GM12878 (cell line): ENCODE measurements around the gene SLC4A1. TPM values are rescaled to one million over a fixed set of nuclear protein-coding genes. Genes with fewer than 3 reads are reported as not detected.
A peak's percentile ranks its signal among the peaks of the same experiment; 100 is the strongest.

ENCODE experiments used
- ATF2 ChIP-seq: IDR thresholded peaks from 2 replicates; pipeline ENCODE4 v1.6.1; 2012; ENCODE audit warnings: low read length, inconsistent platforms
- ATF3 ChIP-seq: IDR thresholded peaks from 2 replicates; pipeline ENCODE4 v1.6.1; 2011; ENCODE audit warnings: low read depth, mild to moderate bottlenecking, low read length, moderate library complexity, borderline replicate concordance; ENCODE audit errors: extremely low read depth
- BHLHE40 ChIP-seq, 2 experiments: fragments of 450-650 bp in 1 of 2; IDR thresholded peaks; 2 replicates each; pipeline ENCODE4 v1.6.1; 2011 to 2017; ENCODE audit warnings: low read depth in 2 of 2, borderline replicate concordance in 1 of 2, improper control_type of control experiment in 1 of 2, low read length in 1 of 2, mild to moderate bottlenecking in 1 of 2
- CBFB ChIP-seq: IDR thresholded peaks from 2 replicates; pipeline ENCODE4 v1.6.1; 2016; ENCODE audit warnings: antibody characterized with exemption, low read depth
- CREB1 ChIP-seq: IDR thresholded peaks from 2 replicates; pipeline ENCODE4 v1.6.1; 2012; ENCODE audit warnings: low read depth, mild to moderate bottlenecking, inconsistent platforms
- DPF2 ChIP-seq: fragments of 450-650 bp; IDR thresholded peaks from 2 replicates; pipeline ENCODE4 v1.6.1; 2017; ENCODE audit warnings: mild to moderate bottlenecking
- EED ChIP-seq: sonication (generic); IDR thresholded peaks from 2 replicates; pipeline ENCODE4 v1.6.1; 2016; ENCODE audit warnings: antibody characterized with exemption, low read depth
- EGR1 ChIP-seq, 2 experiments: IDR thresholded peaks; 1 replicate in 1 of 2; 2 replicates in 1 of 2; pipeline ENCODE4 v1.6.1; 2011 to 2012; ENCODE audit warnings: low read depth in 2 of 2, low read length in 2 of 2, borderline replicate concordance in 1 of 2, mild to moderate bottlenecking in 1 of 2, moderate library complexity in 1 of 2
- IRF5 ChIP-seq: fragments of 450-650 bp; IDR thresholded peaks from 2 replicates; pipeline ENCODE4 v1.6.1; 2017; ENCODE audit warnings: borderline replicate concordance
- MEF2A ChIP-seq: IDR thresholded peaks from 2 replicates; pipeline ENCODE4 v1.6.1; 2011; ENCODE audit warnings: low read depth, mild to moderate bottlenecking, low read length, moderate library complexity; ENCODE audit not compliant: insufficient read depth
- MYB ChIP-seq: fragments of 150-350 bp; IDR thresholded peaks from 2 replicates; pipeline ENCODE4 v1.6.1; 2014; ENCODE audit warnings: mild to moderate bottlenecking, low read depth, low read length, borderline replicate concordance
- MYC ChIP-seq: IDR thresholded peaks from 2 replicates; pipeline ENCODE4 v1.6.1; 2011; ENCODE audit warnings: mild to moderate bottlenecking, low read length, moderate library complexity, inconsistent platforms; ENCODE audit not compliant: insufficient read depth, insufficient replicate concordance, insufficient read length, severe bottlenecking
- PAX8 ChIP-seq: fragments of 450-650 bp; IDR thresholded peaks from 2 replicates; pipeline ENCODE4 v1.6.1; 2017; ENCODE audit warnings: mild to moderate bottlenecking, moderate library complexity
- REST ChIP-seq: IDR thresholded peaks from 2 replicates; pipeline ENCODE4 v1.6.1; 2012; ENCODE audit warnings: mild to moderate bottlenecking, low read depth, low read length
- SKIL ChIP-seq: fragments of 450-650 bp; IDR thresholded peaks from 2 replicates; pipeline ENCODE4 v1.6.1; 2017; ENCODE audit warnings: mild to moderate bottlenecking, low read depth, inconsistent platforms; ENCODE audit not compliant: poor library complexity, severe bottlenecking
- SPI1 ChIP-seq: IDR thresholded peaks from 2 replicates; pipeline ENCODE4 v1.6.1; 2011; ENCODE audit warnings: low read depth, mild to moderate bottlenecking, low read length, moderate library complexity, borderline replicate concordance; ENCODE audit not compliant: insufficient read depth
- SREBF2 ChIP-seq: IDR thresholded peaks from 2 replicates; pipeline ENCODE4 v1.6.1; 2012; ENCODE audit warnings: mild to moderate bottlenecking, low read length
- SUZ12 ChIP-seq: fragments of 200-600 bp; sonication (generic); IDR thresholded peaks from one replicate; pipeline ENCODE4 v1.6.1; 2018; ENCODE audit warnings: antibody characterized with exemption, mild to moderate bottlenecking; ENCODE audit not compliant: unreplicated experiment
- WRNIP1 ChIP-seq: IDR thresholded peaks from 2 replicates; pipeline ENCODE4 v1.6.1; 2011; ENCODE audit warnings: low read depth, low read length, improper control_type of control experiment, borderline replicate concordance
- ZNF207 ChIP-seq: fragments of 450-650 bp; IDR thresholded peaks from 2 replicates; pipeline ENCODE4 v1.6.1; 2014; ENCODE audit warnings: antibody characterized with exemption, mild to moderate bottlenecking, borderline replicate concordance
- polyA plus RNA-seq, 11 experiments: library from polyadenylated mRNA; depleted of rRNA in 4 of 11; unstranded in 6 of 11; stranded (reverse) in 5 of 11; fragments of >200 nt; fragmentation: Nextera tagmentation in 4 of 11; fragmentation: Illumina TruSeq in 1 of 11; extraction: Ambion mirVana in 4 of 11; extraction: Trizol in 1 of 11; gene quantifications; 1 replicate in 1 of 11; 2 replicates in 10 of 11; pipeline versions ENCODE4 v1.2.1 to v1.2.3, GENCODE V29; 2011 to 2016; ENCODE audit warnings: inconsistent platforms in 2 of 11, missing spikeins in 2 of 11, low read depth in 1 of 11
- total RNA-seq, 4 experiments: library from RNA; depleted of rRNA in 3 of 4; stranded (reverse); fragments of >200 nt in 3 of 4; fragmentation: Illumina TruSeq in 1 of 4; extraction: Trizol in 1 of 4; gene quantifications; 2 replicates each; pipeline versions ENCODE4 v1.2.1 to v1.2.3, GENCODE V29; 2013 to 2021

Gene SLC4A1
- total and polyA plus RNA-seq, 10 of the 15 experiments (the other 5 are each of a cell fraction or from before 2014, with no cell fraction given): 0.03 TPM; not detected in 9

GRCh38 chr17:44220213-44221083, 47.5 kb downstream of the SLC4A1 start (continued):
- TF ChIP-seq MYC (no peak), MEF2A (no peak), SPI1 (no peak), WRNIP1 (no peak), REST (no peak), CREB1 (0 out of 2 replicates have a peak, but pooled peaks have one; percentile 8), SREBF2 (no peak), DPF2 (peak; percentile 29; the same call in 1 of the 2 replicates), EED (no peak), EGR1 (IDR thresholded peaks at IDR 0.05; ENCODE audit: borderline replicate concordance in 1 of 2, low read depth in 2 of 2, low read length in 2 of 2) (no peak), ATF3 (no peak), ATF2 (no peak), CBFB (no peak), ZNF207 (no peak), MYB (no peak), SKIL (no peak), BHLHE40 (IDR thresholded peaks at IDR 0.05; ENCODE audit: borderline replicate concordance in 1 of 2, low read depth in 2 of 2, low read length in 1 of 2) (peak in 1 of 2 experiments; percentile 23; a peak in 1 of 4 replicates), IRF5 (no peak), SUZ12 (no peak), PAX8 (no peak)
